HG02623 (cell line): ENCODE data around the gene ZNF362.

Source experiments
- ATAC-seq: cut with Tn5 transposase; IDR thresholded peaks from one replicate; pipeline ENCODE4 v1.9.1; 2021; ENCODE audit warnings: moderate library complexity; ENCODE audit not compliant: unreplicated experiment

ZNF362 gene

DNA sequence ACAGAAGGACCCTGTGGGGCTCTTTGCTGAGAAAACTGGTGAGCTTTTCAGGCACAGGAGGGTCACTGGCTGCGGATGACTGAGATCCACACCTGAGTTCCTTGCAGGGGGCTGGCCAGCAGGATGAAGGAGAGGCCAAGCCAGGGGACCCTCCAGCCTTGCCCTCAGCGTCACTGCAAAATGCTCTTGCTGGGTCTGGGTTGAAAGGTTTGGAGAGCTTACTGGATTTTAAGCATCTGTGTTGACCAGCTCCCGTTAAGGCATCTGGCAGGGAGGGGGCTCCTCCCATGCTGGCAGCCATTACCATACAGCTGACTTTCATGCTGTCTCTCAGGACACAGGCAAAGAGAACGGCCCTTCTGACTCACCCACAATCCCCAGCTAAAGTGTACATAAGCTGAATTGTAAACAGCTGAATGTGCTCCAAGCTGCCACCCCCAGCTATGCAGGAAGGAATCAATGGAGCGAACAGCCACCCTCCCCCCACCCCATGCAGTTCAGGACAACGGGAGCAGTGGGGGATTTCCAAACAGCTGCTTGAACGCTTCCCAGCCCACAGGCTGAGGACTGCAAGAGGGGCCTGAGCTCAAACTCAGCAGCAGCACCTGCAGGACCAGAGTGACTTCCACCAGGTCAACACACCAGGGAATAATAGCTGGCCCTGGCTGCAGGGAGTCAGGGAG, 85.9 kb downstream of the ZNF362 start:
- no peak for ATAC-seq

DNA sequence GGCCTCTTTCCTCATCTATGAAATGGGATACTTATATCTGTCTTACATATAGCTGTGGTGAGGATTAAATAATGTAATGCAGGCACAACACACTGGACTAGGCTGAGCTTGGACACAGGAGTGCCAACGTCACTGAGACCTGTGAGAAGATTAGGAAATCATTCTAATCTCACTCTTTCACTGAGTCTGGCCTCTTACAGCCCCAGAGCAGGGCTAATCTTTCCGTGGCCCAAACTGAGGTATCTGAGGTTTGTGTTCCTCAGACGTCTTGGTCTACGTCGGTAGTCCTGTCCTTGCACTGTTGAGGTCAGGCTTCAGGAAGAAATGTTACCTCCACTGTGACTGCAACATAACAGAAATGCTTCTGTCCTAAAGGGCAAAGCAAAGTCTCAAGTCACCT, 87.2 kb downstream of the ZNF362 start:
- ATAC-seq, result no peak

DNA sequence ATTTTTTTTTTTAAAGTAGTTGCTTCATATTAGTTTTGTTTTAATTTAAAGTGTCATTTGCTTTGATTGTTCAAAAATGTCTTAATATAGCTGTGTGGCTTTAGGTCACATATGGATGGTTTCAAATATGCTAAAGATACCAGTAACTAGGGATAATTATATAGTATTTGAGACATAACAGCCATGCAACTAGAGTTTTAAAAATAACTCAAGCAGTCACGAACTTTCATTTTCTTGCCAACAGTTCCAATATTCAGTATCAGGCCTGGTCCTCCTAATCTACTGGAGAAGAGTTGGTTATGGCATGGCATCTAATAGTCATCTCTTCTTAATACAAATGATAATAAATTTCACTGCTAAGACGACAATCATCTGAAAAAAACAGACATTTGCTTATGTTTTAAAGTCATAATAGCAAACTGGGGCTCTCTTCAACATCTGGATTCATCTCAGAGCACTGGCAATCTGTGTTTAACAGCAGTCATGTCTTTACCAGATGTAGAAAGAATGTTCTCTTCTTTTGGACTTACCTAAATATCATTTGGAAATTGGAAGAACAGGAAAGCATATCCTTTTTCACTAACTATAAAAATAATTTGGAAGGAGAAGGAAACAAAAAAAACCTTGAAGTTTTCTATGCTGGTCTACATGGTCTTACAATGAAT, 88.7 kb downstream of the ZNF362 start:
- no peak for ATAC-seq

DNA sequence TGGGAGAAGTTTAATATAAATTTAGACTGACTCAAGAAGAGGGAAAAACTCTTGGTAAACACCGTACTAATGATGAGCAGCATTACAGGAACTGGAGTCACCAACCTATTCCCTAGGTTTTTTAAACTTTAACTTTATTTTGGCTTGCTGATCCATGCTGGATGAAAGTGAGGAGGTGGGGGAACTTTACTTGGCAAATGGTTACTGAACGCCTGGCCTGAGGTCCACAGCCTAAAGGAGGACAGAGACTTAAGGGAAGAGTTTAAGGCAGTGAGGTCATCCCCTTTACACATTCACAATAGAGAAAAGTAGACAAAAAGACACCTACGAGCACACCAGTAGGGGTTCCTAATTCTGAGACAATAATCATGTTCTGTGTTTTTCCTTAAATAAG, 90.2 kb downstream of the ZNF362 start:
- no peak for ATAC-seq

DNA sequence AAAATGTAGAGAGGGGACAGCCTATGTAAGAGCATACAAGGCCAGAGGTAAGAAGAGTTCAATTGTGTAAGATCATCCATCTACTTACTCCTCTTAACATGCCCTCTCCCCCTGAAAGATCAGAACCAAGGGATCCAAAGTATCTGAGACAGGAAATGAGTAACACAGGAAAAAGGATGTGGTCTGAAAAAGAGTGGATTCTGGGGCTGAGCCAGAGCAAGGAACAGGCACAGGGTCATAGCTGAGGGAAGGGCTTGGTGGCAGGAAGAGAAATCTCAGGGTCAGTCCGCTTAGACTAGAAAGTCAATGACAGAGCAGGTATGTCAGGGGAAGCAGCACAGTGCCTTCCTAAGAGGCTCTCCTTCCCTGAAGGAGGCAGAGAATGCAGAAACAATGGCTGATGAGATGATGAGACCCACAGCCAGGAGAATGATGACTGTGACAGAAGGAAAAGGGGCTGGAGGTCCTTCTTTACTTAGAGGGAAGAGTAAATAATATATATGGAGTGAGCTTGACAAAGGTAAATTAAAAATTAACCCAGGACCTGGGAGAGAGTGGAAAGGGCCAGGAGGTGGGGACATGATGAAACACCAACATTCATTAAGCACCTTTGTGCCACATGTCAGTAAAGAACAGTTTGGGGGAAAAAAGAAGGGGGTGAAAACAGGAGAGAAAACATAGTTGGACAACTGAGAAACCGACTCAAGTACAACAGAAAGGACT, 90.8 kb downstream of the ZNF362 start:
- no peak for ATAC-seq

DNA sequence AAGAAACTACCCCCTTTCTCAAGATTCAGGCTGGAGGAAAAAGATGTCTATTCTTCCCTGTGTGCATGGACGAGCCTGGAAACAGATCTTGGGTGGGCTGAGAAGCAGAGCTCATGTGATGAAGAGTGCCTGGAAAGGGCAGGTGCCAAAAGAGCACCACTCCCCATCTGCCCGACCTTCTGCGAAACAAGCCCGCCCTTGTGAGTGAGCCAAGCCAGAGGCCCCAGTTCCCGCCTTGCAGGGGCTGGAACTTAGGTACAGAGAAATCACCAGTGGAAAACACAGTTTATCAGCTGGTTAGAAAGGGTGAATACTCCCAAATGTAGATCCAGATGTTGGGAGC, 91.3 kb downstream of the ZNF362 start:
- no peak for ATAC-seq

DNA sequence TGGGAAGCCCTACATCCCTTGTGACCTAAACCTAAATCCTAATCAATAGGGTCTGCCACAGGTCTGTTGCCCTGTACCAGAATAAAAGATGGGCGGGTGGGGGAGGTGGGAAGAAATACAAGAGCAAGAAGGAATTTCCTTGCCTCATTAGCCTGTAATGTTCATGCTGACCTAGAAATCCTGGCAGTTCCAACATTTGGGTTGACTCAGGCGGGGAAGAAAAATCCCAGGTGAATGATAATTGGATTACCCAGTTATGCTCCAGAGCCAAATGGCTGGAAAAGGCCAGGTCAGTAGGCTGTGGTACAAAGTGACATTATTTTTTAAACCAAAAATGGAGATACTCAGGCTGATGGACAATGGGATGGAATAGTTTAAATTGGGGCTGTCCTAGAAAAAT, 91.9 kb downstream of the ZNF362 start:
- ATAC-seq, result no peak

DNA sequence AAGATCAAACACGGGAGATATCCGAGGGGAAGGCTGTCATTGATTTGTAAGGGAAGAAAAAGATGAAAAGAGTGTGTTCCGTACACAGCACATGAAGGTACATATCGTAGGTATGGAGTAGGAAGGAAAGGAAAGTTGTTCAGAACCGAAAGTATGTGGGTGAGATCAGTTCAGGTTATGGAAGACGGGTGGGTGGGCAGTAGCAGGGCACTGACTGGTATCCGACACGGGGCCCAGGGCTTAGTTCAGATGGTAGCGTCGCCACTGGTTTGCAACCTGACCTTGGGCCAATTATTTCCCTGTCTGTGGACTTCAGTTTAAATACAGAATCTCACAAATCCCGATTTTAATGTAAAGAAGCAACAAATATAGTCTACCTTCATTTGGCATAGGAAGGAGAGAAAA, 92.4 kb downstream of the ZNF362 start:
- no peak for ATAC-seq

DNA sequence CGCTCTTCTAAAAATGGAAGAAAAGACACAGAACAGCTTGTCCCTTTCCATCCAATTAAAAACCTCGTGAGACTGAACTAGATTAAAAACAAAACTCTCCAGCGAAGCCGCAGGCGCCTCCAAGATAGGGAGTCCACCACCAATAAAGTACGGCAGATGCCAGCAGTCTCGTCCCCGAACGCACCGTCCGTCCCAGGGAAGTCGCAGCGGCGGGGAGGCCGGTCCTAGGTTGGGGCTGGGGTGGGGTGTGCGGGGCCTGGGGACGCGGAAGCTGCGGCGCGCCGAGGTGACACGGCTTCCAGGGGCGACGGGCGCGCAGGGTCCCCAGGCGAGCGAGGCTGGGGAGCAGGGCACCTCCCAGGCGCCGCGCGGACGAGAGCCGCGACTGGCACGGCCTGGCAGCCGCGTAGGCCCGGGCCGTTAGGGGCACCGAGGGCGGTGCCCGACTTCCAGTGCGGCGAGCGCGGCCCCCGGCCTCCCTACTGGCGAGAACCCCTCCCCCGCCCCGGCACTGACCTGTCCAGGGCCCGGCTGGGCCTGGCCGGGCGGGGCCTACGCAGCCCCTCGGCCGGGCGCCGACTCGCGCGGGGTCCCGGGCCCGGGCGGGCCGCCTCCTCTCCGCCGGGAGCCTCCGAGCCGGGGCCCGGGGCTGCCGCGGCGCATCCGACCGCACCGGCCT, 92.9 kb downstream of the ZNF362 start:
- ATAC-seq, result peak; percentile 26

DNA sequence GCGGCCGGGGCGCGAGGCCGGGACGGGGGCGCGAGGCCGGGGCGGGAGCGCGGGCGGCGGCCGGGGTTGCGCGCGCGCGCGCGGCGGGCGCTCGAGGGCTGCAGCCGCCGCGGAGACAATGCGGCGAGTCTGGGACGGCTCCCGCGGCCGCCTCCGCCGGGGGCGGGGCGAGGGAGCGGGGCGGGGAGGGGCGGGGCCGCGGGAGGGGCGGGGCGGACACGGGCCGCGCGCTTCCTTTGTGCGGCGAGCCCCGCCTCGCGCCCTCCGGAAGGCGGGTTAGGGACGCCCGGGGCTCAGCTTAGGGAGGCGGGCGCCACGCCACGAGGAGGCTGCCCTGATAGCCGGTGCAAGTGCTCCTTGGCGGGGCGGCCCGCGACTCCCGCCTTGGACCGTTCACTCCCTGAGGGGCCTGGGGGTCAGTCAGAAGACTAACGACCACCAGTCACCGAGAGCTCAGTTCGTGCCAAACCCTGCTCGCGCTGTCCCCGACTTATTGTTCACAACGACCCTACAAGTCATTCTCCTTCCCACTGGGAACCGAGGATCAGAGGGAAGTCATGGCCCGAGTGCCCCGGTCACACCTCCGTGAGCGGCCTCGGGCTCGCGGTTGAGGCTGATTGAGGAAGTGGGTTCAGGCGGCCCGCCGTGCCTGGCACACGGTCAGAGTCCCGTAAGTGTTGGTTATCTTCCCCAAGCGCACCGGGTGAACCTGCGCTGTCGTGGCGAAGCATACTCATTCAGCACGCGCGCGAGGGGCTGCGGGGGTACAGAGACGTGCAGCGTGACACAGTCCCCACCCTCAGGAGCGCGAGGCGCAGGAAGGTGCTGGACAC, 93.7 kb downstream of the ZNF362 start:
- ATAC-seq, result peak; percentile 69
